H4 (cell line): ENCODE results near the gene EPM2AIP1. TPM values are rescaled to one million over a fixed set of nuclear protein-coding genes. Genes with fewer than 3 reads are reported as not detected.
"Not testable (repeated sequence)": the region's sequence is repeated elsewhere in the genome, so short reads cannot be mapped to it uniquely, and the experiment has no call there.

Experiments
- DNase-seq: peaks from one replicate; pipeline ENCODE4 v3.0.0-alpha.2; 2015; ENCODE audit warnings: low spot score
- total RNA-seq: library from RNA; depleted of rRNA; stranded (reverse); fragments of >200 nt; shearing (Covaris generic); gene quantifications from 2 replicates; pipeline ENCODE4 v1.2.3, GENCODE V29; 2014; rRNA removed

The EPM2AIP1 gene
- total RNA-seq, result 4.3 and 4.5 TPM in 2 replicates

DNA sequence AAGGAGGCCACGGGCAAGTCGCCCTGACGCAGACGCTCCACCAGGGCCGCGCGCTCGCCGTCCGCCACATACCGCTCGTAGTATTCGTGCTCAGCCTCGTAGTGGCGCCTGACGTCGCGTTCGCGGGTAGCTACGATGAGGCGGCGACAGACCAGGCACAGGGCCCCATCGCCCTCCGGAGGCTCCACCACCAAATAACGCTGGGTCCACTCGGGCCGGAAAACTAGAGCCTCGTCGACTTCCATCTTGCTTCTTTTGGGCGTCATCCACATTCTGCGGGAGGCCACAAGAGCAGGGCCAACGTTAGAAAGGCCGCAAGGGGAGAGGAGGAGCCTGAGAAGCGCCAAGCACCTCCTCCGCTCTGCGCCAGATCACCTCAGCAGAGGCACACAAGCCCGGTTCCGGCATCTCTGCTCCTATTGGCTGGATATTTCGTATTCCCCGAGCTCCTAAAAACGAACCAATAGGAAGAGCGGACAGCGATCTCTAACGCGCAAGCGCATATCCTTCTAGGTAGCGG, at the start of gene EPM2AIP1:
TSS of gene EPM2AIP1 (minus strand) at position 326 of the 520 bp plus-strand sequence. CDS start at position 272, 54 bp downstream.
- no peak for DNase-seq

DNA sequence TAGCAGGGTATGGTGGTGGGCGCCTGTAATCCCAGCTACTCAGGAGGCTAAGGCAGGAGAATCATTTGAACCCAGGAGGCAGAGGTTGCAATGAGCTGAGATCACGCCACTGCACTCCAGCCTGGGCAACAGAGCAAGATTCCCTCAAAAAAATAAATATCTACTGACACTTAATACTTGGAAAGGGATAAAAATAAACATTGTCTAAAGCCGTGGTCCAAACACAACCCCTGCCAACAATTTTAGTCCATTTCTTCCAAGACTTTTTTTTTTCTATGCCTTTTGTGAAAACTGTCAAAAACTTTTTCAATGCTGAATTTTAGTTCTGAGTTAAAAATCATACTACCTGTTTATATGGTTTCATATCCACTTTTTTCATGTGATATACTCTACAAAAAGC, 49.8 kb upstream of the EPM2AIP1 start:
- not testable (repeated sequence) for DNase-seq

DNA sequence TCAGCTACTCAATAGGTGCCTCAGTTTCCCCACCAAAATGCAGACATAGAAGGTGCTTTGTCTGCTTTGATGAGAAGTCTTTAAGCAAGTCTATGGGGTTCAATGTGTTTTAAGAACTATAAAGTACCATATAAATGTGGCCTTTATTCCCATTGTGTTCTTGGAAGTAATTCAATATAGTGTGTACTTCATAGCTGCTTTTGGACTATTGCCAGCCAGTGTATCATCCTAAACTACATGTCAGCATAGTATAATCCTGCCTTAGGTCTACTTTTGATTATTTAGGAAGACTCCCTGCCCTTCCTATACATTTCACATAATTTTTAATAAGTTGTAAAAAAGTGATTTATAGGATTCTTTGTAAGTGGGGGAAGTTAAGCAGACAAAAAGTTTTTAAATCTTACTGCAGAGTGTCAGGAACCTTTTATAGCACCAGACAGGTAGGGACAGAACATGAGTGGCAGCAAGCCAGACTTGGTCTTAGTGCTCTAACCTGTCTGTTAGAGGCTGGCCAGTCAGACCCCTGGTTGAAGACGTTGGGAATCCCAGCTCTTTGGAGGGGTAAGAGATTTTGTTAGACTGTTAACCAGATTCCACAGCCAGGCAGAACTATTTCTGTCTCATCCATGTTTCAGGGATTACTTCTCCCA, 48.7 kb upstream of the EPM2AIP1 start:
- no peak for DNase-seq

DNA sequence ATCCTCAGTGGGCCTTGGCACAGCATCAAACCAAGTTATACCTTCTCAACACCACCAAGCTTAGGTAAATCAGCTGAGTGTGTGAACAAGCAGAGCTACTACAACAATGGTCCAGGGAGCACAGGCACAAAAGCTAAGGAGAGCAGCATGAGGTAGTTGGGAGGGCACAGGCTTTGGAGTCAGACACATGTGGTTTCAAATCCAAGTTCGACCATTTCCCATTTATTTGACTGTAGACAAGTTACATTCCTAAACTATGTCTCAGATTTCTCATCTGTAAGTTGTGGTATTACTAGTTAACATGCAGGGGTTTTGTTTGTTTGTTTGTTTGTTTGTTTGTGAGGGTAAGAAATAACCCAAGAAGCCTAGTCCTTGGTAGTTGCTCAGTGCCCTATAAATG, 47.3 kb upstream of the EPM2AIP1 start:
- DNase-seq, result no peak

DNA sequence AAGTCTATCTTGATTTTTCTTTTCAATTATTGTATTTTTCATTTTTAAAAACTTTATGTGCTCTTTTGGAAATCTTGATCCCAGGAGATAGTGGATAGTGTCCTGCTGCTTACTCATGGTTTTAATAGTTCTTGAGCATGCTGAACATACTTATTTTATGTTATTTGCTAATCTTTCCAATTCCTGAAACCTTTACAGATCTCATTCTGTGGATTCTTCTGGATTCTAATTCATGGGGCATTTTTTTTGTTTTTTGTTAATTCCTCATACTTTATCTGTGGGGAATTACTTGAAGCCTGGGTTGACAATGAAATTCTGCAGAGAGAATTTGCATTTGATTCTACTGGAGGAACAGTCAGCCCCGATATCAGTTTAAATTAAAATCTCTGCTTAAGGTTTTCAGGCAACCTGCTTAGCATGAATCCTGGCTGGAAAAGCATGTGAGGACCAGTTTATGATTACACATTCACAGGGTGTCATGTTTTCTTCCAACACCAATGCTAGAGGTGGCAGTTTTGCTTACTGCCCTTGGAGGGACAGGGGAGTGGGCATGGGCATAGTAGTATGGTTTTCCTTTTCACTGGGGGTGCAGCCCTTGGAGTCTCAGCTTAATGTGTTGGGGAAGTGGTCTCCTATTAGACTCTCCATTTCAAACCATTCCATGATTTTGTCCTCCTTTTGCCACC, 46.4 kb upstream of the EPM2AIP1 start:
- DNase-seq, result no peak

DNA sequence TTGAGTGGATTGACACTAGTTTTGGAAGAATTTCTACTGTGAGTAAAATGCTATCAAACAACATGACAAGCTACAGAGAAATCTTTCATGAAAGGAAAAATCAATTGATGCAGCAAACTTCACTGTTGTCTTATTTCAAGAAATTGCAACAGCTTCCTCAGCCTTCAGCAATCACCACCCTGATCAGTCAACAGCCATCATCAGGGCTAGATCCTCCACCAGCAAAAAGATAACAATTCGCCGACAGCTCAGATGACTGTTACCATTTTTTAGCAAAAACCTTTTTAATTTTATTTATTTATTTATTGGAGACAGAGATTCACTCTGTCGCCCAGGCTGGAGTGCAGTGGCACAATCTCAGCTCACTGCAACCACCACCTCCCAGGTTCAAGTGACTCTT, 44.4 kb upstream of the EPM2AIP1 start:
- DNase-seq, result no peak

DNA sequence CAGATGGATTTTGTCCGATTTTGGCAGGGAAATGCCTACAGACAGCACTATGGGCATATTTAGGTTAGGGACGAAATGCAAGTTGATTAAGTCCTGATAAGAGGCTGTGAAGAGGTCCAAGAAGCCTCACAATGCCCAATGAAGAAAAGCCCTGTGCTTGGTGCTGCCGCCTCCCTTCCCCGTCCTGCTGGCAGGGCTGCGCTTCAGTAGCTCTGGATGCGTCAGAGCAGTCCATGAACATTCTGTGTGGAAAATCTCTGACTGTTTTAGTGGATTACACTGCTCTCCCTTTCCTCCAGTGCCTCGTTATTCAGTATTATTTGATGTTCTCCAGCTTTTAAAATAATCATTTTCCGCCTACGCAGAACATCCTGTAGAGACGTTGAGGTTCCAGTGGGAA, 40.0 kb upstream of the EPM2AIP1 start:
- no peak for DNase-seq

DNA sequence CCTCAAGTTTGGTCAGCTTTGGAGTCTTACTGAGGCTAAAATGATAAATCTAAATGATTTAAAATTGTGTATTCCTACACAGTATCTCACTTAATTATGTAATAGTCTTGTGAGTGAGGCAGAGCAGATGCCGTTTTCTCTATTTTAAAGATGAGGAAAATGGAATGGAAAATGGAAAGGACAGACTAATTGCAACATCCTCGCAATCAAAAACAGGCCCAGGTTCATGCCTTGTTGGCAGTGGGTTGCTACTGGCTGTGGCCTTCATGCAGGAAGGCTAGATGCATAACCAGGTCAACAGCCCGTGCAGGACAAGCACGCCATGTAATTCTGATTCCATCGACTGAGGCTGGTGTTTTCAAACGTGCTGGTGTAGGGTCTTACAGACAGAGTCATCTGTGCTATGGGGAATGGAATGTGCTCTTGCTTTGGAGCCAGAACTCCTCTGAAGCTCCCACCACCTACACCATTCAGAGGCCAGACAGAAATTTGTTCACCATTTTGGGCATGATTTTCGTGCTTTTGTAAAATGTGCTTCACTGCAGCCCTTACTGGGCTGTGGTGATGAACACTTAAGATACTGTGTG, 38.3 kb upstream of the EPM2AIP1 start:
- no peak for DNase-seq

DNA sequence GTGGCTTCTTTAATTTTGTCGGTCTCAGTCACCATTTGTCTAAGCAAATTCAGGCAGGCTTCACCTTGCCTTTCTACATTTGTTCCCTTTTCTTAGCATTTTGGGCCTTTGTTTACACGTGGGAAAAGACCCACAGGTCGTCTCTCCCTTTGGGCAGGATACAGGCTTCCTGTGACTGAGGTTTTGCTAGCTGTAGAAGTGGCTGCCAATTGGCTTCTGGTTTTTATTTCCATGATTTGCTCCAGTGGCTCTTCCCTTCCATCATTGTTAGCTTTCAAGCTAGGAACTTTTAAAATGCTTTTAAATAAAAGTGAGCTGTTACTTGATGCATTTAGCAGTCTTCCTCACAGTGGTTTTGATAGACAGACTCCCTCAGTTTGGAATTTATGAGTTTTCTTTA, 37.7 kb upstream of the EPM2AIP1 start:
- no peak for DNase-seq

DNA sequence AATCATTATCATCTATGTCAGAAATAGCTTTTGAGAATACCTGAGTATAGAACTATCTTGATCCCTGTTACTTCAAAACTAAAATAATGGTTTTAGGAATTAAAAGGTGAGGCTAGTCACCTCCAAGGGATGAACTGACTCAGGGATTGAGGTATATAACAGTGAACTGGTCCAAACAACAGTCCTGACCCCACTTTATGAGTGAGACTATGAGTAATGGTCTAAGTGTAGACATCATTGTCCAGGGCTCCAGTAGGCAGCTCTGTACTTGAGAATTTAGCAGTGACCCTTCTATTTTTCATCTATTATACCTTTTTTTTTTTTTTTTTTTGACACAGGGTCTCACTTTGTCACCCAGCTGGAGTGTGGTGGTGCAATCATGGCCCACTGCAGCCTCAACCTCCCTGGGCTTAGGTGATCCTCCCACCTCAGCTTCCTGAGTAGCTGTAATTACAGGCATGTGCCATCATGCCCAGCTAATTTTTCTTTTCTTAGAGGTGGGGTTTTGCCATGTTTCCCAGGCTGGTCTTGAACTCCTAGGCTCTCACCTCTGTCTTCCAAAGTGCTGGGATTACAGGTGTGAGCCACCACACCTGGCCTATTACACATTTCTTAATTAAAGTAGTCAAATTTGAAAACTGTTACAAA, 36.7 kb upstream of the EPM2AIP1 start:
- DNase-seq, result no peak

DNA sequence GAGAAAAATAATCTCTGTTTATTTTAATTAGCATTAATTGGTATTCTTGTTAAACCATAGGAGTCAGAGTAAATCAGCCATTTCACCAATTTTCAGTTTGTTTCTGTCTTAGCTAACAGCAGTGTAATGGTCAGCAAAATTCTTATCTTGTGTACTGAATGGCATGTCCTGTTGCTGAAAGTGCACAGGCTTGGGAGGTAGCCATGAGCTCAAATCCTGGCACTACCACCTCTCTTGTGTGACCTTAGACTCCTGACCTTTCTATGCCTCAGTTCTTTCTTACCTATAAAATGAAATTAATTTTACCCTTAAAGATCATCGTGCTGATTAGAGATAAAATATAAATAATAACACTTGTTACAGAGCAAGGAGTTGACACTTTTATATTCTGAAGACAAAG, 36.2 kb upstream of the EPM2AIP1 start:
- DNase-seq, result no peak

DNA sequence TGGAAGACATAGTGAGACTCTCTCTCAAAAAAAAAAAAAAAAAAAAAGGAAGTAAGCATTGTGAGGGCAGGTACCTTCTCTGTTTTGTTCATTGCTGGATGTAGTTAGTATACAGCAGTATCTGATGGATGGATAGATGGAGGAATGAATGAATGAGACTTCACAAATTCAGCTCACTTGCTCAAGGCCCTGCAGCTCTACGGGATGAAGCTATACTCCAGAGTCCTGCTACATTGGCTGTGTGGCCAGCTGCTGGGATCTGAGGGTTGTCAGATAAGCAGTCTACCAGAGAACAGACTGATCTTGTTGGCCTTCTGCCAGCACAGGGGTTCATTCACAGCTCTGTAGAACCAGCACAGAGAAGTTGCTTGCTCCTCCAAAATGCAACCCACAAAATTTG, 35.4 kb upstream of the EPM2AIP1 start:
- DNase-seq, result no peak

DNA sequence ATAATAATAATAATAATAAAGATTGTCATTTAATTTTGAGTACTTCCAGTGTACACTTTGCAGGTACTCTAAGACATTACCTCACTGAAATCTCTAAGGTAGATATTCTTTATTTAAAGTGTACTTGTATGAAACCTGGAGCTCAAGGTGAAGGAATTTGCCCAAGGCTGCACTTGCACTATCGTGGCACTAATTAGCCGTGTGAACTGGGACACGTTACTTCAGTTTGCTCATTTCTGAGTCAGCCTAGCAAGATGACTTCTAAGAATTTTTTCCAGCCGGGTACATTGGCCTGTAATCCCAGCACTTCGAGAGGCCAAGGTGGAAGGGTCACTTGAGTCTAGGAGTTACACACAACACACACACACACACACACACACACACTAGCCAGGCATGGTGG, 33.9 kb upstream of the EPM2AIP1 start:
- DNase-seq, result no peak

DNA sequence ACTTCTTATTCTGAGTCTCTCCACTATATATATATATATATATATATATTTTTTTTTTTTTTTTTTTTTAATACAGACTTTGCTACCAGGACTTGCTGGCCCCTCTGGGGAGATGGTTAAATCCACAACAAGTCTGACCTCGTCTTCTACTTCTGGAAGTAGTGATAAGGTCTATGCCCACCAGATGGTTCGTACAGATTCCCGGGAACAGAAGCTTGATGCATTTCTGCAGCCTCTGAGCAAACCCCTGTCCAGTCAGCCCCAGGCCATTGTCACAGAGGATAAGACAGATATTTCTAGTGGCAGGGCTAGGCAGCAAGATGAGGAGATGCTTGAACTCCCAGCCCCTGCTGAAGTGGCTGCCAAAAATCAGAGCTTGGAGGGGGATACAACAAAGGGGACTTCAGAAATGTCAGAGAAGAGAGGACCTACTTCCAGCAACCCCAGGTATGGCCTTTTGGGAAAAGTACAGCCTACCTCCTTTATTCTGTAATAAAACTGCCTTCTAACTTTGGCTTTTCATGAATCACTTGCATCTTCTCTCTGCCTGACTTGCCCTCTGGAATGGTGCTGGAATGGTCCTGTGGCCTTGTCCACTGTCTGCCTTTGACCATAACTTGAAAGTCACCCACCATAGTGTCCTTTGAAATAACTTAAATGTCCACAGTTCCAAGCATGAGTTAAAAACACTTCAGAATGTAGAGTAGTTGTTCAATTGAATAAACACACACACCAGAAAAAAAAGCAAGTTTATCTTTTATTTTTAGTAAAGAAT, 32.8 kb upstream of the EPM2AIP1 start:
- DNase-seq, result no peak

DNA sequence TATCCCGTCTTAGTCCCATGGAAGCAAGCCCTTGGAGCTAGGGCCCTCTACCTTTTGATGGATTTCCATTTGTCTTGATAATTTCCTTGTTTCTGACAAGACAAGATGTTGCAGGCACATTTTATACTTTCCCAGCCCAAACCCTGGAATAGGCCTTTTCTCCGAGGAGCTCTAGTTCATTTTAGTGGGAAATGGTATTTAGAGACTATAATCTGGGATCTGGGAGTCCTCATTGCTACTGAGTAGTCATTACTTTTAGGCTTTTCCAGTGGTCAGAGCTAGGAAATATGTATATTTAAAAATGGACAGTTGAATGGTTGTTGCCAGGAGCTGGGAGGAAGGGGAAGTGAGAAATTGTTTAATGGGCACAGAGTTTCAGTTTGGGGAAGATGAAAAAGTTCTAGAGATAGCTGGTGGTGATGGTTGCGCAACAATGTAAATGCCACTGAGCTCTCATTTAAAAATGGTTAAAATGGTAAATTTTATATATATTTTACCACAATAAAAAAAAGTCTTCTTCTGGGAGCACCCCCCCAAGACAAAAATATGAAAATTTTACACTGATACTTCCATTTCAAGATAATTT, 32.0 kb upstream of the EPM2AIP1 start:
- no peak for DNase-seq

DNA sequence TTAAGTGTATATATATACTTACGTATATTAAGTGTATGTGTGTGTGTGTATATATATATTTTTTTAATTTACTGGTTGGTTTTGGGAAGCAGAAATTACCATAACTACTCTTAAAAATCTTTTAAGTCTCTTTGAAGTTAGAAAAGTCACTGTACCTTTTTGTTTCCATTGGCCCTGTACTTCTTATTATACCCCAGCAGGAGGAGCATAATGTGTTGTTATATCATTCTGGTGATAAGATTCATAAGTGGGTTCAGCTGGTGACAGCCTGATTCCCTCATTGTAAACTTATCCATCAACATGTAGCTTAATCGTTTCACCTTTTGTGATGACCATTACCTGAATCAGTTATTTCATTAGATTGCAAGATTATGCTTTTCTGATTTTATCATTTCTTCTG, 31.2 kb upstream of the EPM2AIP1 start:
- peak; percentile 5 for DNase-seq

DNA sequence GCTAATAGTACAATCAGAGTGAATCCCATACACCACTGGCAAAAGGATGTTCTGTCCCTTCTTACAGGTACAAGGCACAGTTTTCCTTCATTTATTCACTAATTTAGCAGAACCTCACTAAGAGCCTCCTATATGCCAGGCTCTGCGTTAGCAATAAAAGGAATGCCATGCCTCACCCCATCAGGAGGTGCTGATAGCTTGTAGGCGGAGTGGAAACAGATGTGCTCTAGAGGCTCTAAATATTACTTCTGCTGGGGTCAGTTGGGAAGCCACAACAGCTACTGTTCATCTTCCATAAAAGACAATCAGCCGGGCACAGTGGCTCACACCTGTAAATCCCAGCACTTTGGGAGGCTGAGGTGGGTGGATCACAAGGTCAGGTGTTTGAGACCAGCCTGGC, 24.8 kb upstream of the EPM2AIP1 start:
- no peak for DNase-seq

DNA sequence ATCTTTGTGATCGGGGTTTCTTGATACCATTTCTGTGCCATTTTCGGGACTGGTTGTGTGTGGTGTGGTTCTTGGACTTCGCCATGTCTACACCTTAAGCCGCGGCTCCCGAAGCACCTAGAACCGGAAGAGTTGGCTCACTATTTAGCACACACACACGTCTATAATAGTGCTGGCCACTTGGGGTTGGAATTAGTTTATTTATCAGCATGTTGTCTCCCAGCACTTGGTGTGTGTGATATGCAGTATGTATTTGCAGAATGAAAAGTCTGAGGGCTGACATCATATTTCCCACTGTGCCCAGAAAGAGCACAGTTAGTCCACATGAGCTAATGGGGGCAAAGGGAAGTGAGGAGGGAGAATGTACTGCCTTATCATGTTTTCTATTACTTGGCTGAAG, 24.0 kb upstream of the EPM2AIP1 start:
- DNase-seq, result no peak

DNA sequence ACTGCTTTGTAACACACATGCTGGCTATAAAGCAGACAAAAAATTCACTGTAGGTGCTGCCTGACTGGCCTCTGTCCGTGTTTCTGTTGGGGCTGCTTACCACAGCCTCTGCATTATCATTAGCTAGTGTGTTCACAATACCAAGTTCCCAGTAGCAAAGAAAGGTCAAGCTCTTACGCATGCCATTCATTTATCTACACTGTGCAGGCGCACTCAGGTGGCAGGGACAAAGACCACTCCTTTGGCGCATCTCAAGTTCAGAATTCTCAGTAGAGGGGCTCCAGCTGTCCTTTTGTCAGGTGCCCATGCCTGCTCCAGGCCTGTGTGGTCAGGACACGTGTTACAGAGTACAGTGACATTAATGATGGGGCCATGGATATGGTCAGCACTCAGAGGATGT, 22.7 kb upstream of the EPM2AIP1 start:
- DNase-seq, result no peak

DNA sequence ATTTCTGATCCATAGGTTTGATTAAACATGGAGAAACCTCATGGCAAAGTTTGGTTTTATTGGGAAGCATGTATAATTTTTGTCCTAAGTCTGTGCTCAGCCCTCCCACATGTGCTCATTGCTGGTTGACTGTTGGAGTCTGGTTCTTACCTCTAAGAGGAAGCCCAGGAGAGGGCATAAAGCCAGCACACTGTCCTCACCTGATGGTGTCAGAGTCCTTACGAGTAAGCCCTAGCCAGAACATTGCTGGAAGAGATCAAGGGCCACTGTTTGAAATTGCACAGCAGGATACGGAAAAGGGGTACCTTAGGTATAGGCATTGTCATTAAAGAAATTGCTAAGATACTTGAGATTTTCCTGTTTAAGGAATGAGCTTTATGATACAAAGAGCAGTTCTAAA, 21.7 kb upstream of the EPM2AIP1 start:
- DNase-seq, result no peak
